Measurements from ENCODE around the gene ANKRD42. TPM values are rescaled to one million over a fixed set of nuclear protein-coding genes. Genes with fewer than 3 reads are reported as not detected.

ANKRD42 gene
- total and polyA plus RNA-seq, 9 of the 15 experiments (the other 6 are each of a cell fraction or from before 2014, with no cell fraction given) = 2.8 to 9.1 (median 6.1) TPM

GRCh38 chr11:83193315-83194280, at the start of gene ANKRD42 (continued):
- TF ChIP-seq E2F4 (CRISPR knock-in tag; IDR thresholded peaks at IDR 0.05; ENCODE audit: low read depth) (0 out of 2 replicates have a peak, but pooled peaks have one; percentile 22), STAT5A (IDR thresholded peaks at IDR 0.05; ENCODE audit: borderline replicate concordance, low read length) (no peak), NKRF (IDR thresholded peaks at IDR 0.05; ENCODE audit: borderline replicate concordance) (peak; percentile 98), FOSL1 (tag; conservative IDR thresholded peaks at IDR 0.05) (no peak), ZNF175 (CRISPR knock-in tag; IDR thresholded peaks at IDR 0.05; ENCODE audit: low read depth) (no peak), TEAD4 (IDR thresholded peaks at IDR 0.05; ENCODE audit: low read length) (0 out of 2 replicates have a peak, but pooled peaks have one; percentile 0), TEAD4 (CRISPR knock-in tag; IDR thresholded peaks at IDR 0.05; ENCODE audit: borderline replicate concordance) (no peak), ATF1 (CRISPR knock-in tag; IDR thresholded peaks at IDR 0.05) (no peak), ATF1 (tag; IDR thresholded peaks at IDR 0.05) (peak; percentile 93), ETV1 (tag; conservative IDR thresholded peaks at IDR 0.05; ENCODE audit: low read depth) (peak; percentile 70; the same call in 1 of the 2 replicates), TFAP4 (CRISPR knock-in tag; IDR thresholded peaks at IDR 0.05; ENCODE audit: borderline replicate concordance) (peak; percentile 82; the same call in 1 of the 2 replicates), ATF3 (IDR thresholded peaks at IDR 0.05) (peak; percentile 72; the same call in 1 of the 2 replicates), ATF3 (CRISPR knock-in tag; conservative IDR thresholded peaks at IDR 0.05) (peak; percentile 34; the same call in 1 of the 2 replicates), RB1 (IDR thresholded peaks at IDR 0.05; ENCODE audit: low read depth) (0 out of 2 replicates have a peak, but pooled peaks have one; percentile 2), CREB3L1 (IDR thresholded peaks at IDR 0.05; ENCODE audit: borderline replicate concordance, low read depth) (peak; percentile 49; the same call in 1 of the 2 replicates), ATF6 (CRISPR knock-in tag; IDR thresholded peaks at IDR 0.05) (peak; percentile 61; the same call in 1 of the 2 replicates), HDAC6 (IDR thresholded peaks at IDR 0.05; ENCODE audit: low read depth, low read length) (no peak)
